Subcutaneous adipose tissue (tissue), 4 donors: Measurements from ENCODE around the gene KCTD1. TPM values are rescaled to one million over a fixed set of nuclear protein-coding genes. Genes with fewer than 3 reads are reported as not detected.

ENCODE experiments used
- total RNA-seq, 4 donors: library from RNA; depleted of rRNA; stranded (reverse); fragments of >200 nt; gene quantifications; one replicate each; pipeline ENCODE4 v1.1.0, GENCODE V29; 2016
- TF ChIP-seq, protein P1 (sequence below): fragments of 450-650 bp; IDR thresholded peaks from one replicate; pipeline ENCODE4 v1.5.1; 2016; ENCODE audit warnings: low read depth, mild to moderate bottlenecking, control low read depth, antibody characterized with exemption, moderate library complexity

Gene KCTD1
- total RNA-seq, 4 donors from 2014 or later, result 5.9 to 15.8 (median 8.5) TPM

DNA sequence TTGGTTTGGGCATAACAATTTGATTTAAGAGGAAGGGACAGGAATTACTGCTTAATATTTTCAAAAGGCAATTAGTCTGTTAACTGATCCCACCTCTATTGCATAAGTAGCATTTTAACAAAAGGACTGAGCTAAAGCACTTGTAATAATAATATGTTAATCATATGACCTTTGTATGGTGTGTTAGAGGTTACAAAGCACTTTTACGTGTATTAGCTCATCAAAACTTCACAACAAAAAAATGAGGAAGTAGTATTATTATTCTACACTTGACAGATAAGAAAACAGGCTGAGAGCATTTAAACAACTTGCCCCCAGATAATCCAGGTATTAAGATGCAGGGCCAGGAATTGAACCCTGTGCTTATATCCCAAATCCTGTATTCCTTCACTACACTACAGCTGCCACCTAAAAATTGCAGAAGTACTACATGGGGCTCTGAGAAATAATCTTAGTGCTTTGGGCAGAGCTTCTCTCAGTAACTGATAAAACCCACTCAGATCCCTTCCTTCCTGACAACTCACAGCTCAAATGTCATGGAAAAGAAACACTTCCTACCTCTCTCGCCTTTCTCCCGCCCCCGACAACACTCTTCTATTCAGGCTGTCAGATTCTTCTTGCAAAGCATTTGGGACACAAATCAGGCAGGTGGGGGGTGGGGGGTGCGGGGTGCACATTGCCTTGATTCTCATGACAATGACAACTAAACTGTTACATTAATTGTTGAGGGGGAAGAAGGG lies 20.7 kb upstream of the KCTD1 start:
- TF ChIP-seq, protein P1, sequence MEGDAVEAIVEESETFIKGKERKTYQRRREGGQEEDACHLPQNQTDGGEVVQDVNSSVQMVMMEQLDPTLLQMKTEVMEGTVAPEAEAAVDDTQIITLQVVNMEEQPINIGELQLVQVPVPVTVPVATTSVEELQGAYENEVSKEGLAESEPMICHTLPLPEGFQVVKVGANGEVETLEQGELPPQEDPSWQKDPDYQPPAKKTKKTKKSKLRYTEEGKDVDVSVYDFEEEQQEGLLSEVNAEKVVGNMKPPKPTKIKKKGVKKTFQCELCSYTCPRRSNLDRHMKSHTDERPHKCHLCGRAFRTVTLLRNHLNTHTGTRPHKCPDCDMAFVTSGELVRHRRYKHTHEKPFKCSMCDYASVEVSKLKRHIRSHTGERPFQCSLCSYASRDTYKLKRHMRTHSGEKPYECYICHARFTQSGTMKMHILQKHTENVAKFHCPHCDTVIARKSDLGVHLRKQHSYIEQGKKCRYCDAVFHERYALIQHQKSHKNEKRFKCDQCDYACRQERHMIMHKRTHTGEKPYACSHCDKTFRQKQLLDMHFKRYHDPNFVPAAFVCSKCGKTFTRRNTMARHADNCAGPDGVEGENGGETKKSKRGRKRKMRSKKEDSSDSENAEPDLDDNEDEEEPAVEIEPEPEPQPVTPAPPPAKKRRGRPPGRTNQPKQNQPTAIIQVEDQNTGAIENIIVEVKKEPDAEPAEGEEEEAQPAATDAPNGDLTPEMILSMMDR, result no peak

DNA sequence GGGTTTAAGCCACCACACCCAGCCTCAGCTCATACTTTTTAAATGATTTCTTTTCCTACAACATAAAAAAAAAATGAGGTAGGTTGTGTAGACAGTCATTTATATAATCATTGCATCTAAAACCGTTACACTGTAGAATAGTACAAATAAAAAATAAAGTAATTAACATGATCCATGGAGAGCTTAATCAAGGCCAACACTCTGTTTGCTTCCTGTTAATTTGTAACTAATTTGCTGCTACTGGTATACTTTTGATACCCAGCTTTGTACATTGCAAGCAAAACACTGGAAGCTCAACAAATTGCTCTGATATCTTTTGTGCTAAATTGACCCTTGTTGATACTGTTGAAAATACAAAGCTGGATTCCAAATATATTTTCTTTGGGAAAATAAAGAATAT lies 20.2 kb upstream of the KCTD1 start:
- TF ChIP-seq, protein P1, result no peak

DNA sequence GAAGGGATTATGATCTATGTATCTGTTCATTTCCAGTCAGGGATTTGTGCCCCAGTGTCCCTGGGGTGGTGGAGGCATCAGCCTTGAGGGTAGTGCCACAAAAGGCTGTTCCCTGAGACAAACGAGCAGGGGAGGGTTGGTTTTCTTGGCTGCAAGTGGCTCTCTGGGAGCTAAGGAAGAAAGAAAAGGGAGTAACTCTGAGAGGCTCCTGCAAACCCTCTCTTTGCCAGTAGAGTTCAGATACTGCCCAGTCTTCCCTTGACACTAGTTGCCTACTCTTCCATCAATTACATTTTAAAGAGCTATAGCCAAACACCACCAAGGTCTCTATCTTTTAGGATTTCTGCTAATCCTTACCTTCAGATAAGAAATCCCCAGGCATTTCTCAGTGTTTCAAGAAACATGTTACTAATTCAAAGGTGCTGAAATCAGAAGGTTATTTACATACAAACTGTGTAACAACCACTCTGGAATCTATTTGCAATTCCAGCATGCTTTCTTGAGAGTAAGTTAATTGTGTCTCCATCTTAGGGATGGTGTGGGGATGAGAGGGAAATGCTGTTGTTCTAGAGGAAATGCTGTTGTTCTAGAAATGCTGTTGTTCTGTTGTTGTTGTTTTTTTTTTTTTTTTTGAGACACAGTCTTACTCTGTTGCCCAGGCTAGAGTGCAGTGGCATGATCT lies 18.7 kb upstream of the KCTD1 start:
- TF ChIP-seq, protein P1, result no peak

DNA sequence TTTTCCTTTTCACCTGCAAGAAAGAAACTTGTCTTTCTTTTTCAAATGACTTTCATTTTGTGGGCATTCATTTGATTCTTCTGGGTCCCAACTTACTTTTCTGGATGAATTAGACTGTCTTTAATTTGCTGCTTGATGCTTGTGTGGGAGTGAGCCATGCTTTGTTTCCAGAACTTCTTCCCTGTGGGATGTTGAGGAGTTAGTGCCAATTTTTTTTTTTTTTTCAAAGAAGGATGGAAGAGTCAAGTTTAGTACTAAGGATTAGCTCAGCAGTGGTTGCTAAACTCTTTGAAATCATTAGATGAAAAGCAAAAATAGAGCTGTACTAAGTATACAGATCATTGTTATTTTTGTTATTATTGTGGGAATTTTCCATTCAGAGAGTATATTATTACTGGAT lies 17.2 kb upstream of the KCTD1 start:
- TF ChIP-seq, protein P1, result no peak

DNA sequence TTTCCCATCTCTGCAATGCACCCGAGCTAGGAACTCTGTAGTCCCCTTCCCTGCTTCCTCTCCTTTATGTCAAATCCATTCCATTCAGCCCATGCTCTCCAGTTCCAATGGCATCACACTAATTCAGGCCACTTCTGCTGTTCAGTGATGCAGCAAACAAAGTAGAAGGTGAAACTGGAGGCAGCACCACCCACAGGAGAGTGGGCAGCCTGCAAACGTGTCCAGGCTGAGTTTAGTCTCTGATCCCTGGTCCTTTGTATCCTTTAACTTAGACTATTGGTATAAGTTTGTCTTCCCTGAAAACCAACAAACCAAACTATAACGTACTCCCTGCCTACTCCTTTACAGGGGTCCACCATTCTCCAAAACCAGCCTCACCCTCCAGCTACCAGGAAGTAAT lies 14.7 kb upstream of the KCTD1 start:
- TF ChIP-seq, protein P1, result no peak

DNA sequence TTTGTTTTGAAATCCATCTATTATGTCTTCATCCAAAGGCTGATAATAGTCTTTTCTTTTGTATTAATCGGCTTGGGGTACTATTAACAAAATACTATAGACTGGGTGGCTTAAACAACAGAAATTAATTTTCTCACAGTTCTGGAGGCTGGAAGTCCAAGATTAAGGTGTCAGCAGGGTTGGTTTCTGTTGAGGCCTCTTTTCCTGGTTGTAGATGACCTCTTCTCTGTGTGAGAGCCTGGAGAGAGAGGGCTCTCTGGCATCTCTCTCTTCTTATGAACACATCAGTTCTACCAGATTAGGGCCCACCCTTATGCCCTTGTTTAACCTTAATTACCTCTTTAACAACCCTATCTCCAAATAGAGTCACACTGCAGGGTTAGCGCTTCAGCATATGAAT lies 14.2 kb upstream of the KCTD1 start:
- TF ChIP-seq, protein P1, result no peak

DNA sequence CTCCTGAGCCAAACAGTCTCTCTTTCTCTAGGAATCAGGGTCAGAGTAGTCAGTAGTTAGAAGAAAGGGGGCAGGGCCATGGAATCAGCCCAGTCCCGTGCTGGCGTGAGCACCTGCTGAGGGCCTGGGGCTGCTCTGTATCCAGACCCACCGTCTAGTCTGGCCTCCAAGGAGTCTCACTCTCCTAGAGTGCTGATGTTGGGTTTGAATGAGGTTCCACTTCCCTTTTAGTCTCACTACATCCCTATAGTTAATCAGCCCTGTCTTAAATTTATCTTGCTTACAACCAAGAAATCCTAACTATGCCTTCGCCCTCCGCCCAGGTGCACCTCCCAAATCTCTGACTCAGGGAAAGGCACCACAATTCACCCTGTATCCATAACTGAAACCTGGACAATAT lies 13.4 kb upstream of the KCTD1 start:
- TF ChIP-seq, protein P1, result no peak
